OCI-LY3 (cell line): ENCODE data around the gene TMC7.
"Not testable (repeated sequence)": the region's sequence is repeated elsewhere in the genome, so short reads cannot be mapped to it uniquely, and the experiment has no call there.

Experiments used
- H2AFZ ChIP-seq: fragments of 200-600, 300-600 bp; shearing (Covaris generic); 2 replicates; pipeline ENCODE4 v1.6.0; 2014; ENCODE audit warnings: antibody characterized with exemption, low read depth, low read length
- H3K27ac ChIP-seq: fragments of 200-600, 300-600 bp; sonication (generic); 2 replicates; pipeline ENCODE4 v1.5.1; 2014; ENCODE audit warnings: mild to moderate bottlenecking, low read length, moderate library complexity, mixed read lengths
- H3K27me3 ChIP-seq: fragments of 200-600, 300-600 bp; sonication (generic); 2 replicates; pipeline ENCODE4 v1.6.1; 2014; ENCODE audit warnings: low read depth, low read length, mixed read lengths
- H3K36me3 ChIP-seq: fragments of 200-600, 300-600 bp; sonication (generic); replicated peaks from 2 replicates; pipeline ENCODE3; 2014; ENCODE audit warnings: low read depth, low read length, mixed read lengths
- H3K4me1 ChIP-seq: fragments of 300-600, 200-600 bp; sonication (generic); 2 replicates; pipeline ENCODE4 v1.6.1; 2014; ENCODE audit warnings: low read length, mixed read lengths
- H3K4me2 ChIP-seq: fragments of 200-600, 300-600 bp; sonication (generic); 2 replicates; pipeline ENCODE4 v1.6.1; 2014; ENCODE audit warnings: low read length, mixed read lengths
- H3K4me3 ChIP-seq: fragments of 300-600, 200-600 bp; sonication (generic); 2 replicates; pipeline ENCODE4 v1.5.1; 2014; ENCODE audit warnings: antibody characterized with exemption, mild to moderate bottlenecking, low read length, moderate library complexity
- H3K79me2 ChIP-seq: fragments of 300-600, 200-600 bp; shearing (Covaris generic); 2 replicates; pipeline ENCODE4 v1.6.1; 2014; ENCODE audit warnings: mild to moderate bottlenecking, low read length, mixed read lengths
- H3K9ac ChIP-seq: fragments of 300-600, 200-600 bp; shearing (Covaris generic); 2 replicates; pipeline ENCODE4 v1.6.0; 2014; ENCODE audit warnings: mild to moderate bottlenecking, low read length, moderate library complexity
- H3K9me3 ChIP-seq: fragments of 200-600, 300-600 bp; shearing (Covaris generic); 2 replicates; pipeline ENCODE4 v1.6.1; 2014; ENCODE audit warnings: low read length, mixed read lengths; ENCODE audit not compliant: insufficient read depth
- H4K20me1 ChIP-seq: fragments of 200-600, 300-600 bp; sonication (generic); 2 replicates; pipeline ENCODE4 v1.6.1; 2016; ENCODE audit warnings: low read length, mixed read lengths; ENCODE audit not compliant: insufficient read depth
- CTCF ChIP-seq: fragments of 200-600, 300-600 bp; sonication (generic); IDR thresholded peaks from 2 replicates; pipeline ENCODE4 v1.5.1; 2014; ENCODE audit warnings: antibody characterized with exemption, low read length, low read depth
- EZH2phosphoT487 ChIP-seq: fragments of 200-600 bp; shearing (Covaris generic); IDR thresholded peaks from 2 replicates; pipeline ENCODE4 v1.6.1; 2018; ENCODE audit warnings: antibody characterized with exemption, mixed run types, low read depth

TMC7 gene

GRCh38 chr16:18997001-18997400 is 13.3 kb downstream of the TMC7 start:
- not testable (repeated sequence) for H3K79me2 ChIP-seq, H3K9ac ChIP-seq, H3K36me3 ChIP-seq, H3K27ac ChIP-seq, H2AFZ ChIP-seq, H3K4me1 ChIP-seq, H3K27me3 ChIP-seq, H4K20me1 ChIP-seq, H3K4me2 ChIP-seq, H3K4me3 ChIP-seq, H3K9me3 ChIP-seq

- TF ChIP-seq CTCF = no peak
- TF ChIP-seq EZH2phosphoT487 = no peak
- H3K9me3 ChIP-seq = no peaks in the 10 kb centered on the region
- H4K20me1 ChIP-seq = no peaks in the 10 kb centered on the region
- H3K4me3 ChIP-seq = no peak overlapping the region
- no peaks in the 10 kb centered on the region for H3K4me1 ChIP-seq
- H3K9ac ChIP-seq = no peak overlapping the region
- no peaks in the 10 kb centered on the region for H3K79me2 ChIP-seq
- peaks cover 4% of the 10 kb centered on the region; the same call in 1 of the 2 replicates for H3K27me3 ChIP-seq
- no peaks in the 10 kb centered on the region for H3K36me3 ChIP-seq
- H3K27ac ChIP-seq = no peak overlapping the region
- no peak overlapping the region for H3K4me2 ChIP-seq
- H2AFZ ChIP-seq = no peak overlapping the region
These were observed 15.3 kb downstream of the TMC7 start for GRCh38 chr16:18999045-18999393.

GRCh38 chr16:19001788-19002187 is 18.1 kb downstream of the TMC7 start:
- H3K36me3 ChIP-seq = no peaks in the 10 kb centered on the region
- H2AFZ ChIP-seq = no peak overlapping the region
- no peaks in the 10 kb centered on the region for H3K27me3 ChIP-seq
- no peak overlapping the region for H3K9ac ChIP-seq
- no peaks in the 10 kb centered on the region for H4K20me1 ChIP-seq
- H3K9me3 ChIP-seq = no peaks in the 10 kb centered on the region
- no peak overlapping the region for H3K27ac ChIP-seq
- no peak overlapping the region for H3K4me3 ChIP-seq
- no peak overlapping the region for H3K4me2 ChIP-seq
- no peak for TF ChIP-seq CTCF
- no peak for TF ChIP-seq EZH2phosphoT487
- H3K79me2 ChIP-seq = no peaks in the 10 kb centered on the region
- no peaks in the 10 kb centered on the region for H3K4me1 ChIP-seq

- Histone ChIP-seq H3K27me3 (no peaks in the 10 kb centered on the region), H3K27ac (no peak overlapping the region), H3K4me2 (no peak overlapping the region), H3K9ac (no peak overlapping the region), H3K4me3 (no peak overlapping the region), H3K9me3 (no peaks in the 10 kb centered on the region), H3K79me2 (no peaks in the 10 kb centered on the region), H3K36me3 (no peaks in the 10 kb centered on the region), H3K4me1 (no peaks in the 10 kb centered on the region), H2AFZ (no peak overlapping the region), H4K20me1 (no peaks in the 10 kb centered on the region)
- TF ChIP-seq CTCF (no peak), EZH2phosphoT487 (no peak)
These were observed 20.2 kb downstream of the TMC7 start for GRCh38 chr16:19003935-19004334.
